Testis (tissue), 3 donors: Measurements from ENCODE around the gene CNTLN. TPM values are rescaled to one million over a fixed set of nuclear protein-coding genes. Genes with fewer than 3 reads are reported as not detected.

Source experiments
- DNase-seq: peaks from one replicate; pipeline ENCODE4 v3.0.0-alpha.2; 2019
- H3K27ac ChIP-seq, 2 donors: fragments of 200-600 bp; sonication (generic); one replicate each; pipeline ENCODE4 v1.5.1; 2019
- H3K27me3 ChIP-seq: fragments of 200-600 bp; sonication (generic); one replicate; pipeline ENCODE4 v1.5.1; 2019
- H3K36me3 ChIP-seq: fragments of 200-600 bp; sonication (generic); one replicate; pipeline ENCODE4 v1.5.1; 2017; ENCODE audit warnings: low read depth; ENCODE audit errors: missing control alignments
- H3K4me1 ChIP-seq: fragments of 200-600 bp; sonication (generic); one replicate; pipeline ENCODE4 v1.5.1; 2019
- H3K4me3 ChIP-seq, 2 donors: fragments of 200-600 bp; sonication (generic); one replicate each; pipeline ENCODE4 v1.5.1; 2017 to 2019
- H3K9me3 ChIP-seq: fragments of 200-600 bp; sonication (generic); one replicate; pipeline ENCODE4 v1.5.1; 2017
- CTCF ChIP-seq, 3 experiments: fragments of 450-650 bp in 2 of 3; fragments of 200-600 bp in 1 of 3; sonication (generic) in 1 of 3; IDR thresholded peaks; one replicate each; pipeline ENCODE4 v1.5.1; 2016 to 2019; ENCODE audit warnings: antibody characterized with exemption in 3 of 3, mild to moderate bottlenecking in 2 of 3, moderate library complexity in 1 of 3
- POLR2A ChIP-seq: fragments of 450-650 bp; IDR thresholded peaks from one replicate; pipeline ENCODE4 v1.6.1; 2017; ENCODE audit warnings: antibody characterized with exemption, mild to moderate bottlenecking, moderate library complexity
- WGBS, 2 donors: methylation state at CpG; one replicate each; pipeline ENCODE4 v1.1.5; 2018; 5-methylcytosine and 5-hydroxymethylcytosine counted together
- intact Hi-C: fragments of 100-400 bp; cut with DNase I; formaldehyde crosslinking; loops from one replicate; pipeline ENCODE4 v1.15.1; 2023; ENCODE audit warnings: low total_unique reads
- polyA plus RNA-seq: library from polyadenylated mRNA; stranded (reverse); fragments of 350-450 nt; fragmentation: Illumina TruSeq; extraction: RNeasy Lipid Tissue Mini Kit (QIAGEN cat#74804); gene quantifications from one replicate; pipeline ENCODE4 v1.2.3, GENCODE V29; 2014; ENCODE audit warnings: low read depth, low replicate concordance; ENCODE audit not compliant: insufficient read depth
- total RNA-seq, 2 donors: library from RNA; depleted of rRNA; stranded (reverse); fragments of >200 nt; gene quantifications; one replicate each; pipeline ENCODE4 v1.2.3, GENCODE V29; 2016

Gene CNTLN
- total and polyA plus RNA-seq, 3 donors from 2014 or later = 6.3 to 23.7 (median 19.9) TPM

DNA sequence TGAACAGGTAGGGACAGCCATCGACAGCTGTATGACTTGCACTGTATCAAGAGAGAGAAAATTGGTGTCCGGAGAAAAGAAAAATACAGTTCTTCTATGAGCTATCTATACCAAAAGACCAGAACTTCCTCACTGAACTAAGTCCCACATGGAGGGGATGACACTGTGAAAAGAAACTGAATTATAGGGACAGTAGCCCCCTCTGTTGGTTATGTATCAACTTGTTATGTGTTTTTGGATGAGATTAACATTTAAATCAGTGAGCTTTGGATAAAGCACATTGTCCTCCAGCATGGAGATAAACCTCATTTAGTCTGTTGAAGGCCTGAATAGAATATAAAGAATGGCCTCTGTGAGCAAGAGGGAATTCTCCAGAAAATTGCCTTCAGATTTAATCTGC is 267.5 kb downstream of the CNTLN start:
- DNase-seq = no peak

GRCh38 chr9:17403539-17403938 is 268.7 kb downstream of the CNTLN start:
- H3K9me3 ChIP-seq = no peaks in the 10 kb centered on the region
- no peak overlapping the region for H3K27ac ChIP-seq
- WGBS, 2 donors = 94 to 96% methylated on average over 6 of the region's 6 CpGs
- no peak overlapping the region for H3K4me3 ChIP-seq
- peaks cover 4% of the 10 kb centered on the region for H3K4me1 ChIP-seq
- no peaks in the 10 kb centered on the region for H3K27me3 ChIP-seq
- no peak for TF ChIP-seq POLR2A
- no peak for TF ChIP-seq CTCF (IDR thresholded peaks at IDR 0.05)
- no peak for DNase-seq
- no peaks in the 10 kb centered on the region for H3K36me3 ChIP-seq
- intact Hi-C loops = no loop called here

More for the DNA sequence above, 267.5 kb downstream of the CNTLN start:
- TF ChIP-seq CTCF (IDR thresholded peaks at IDR 0.05) = no peak
- no peak for TF ChIP-seq POLR2A
- Histone ChIP-seq H3K4me3 (no peak overlapping the region), H3K27ac (no peak overlapping the region), H3K4me1 (peaks cover 7% of the 10 kb centered on the region), H3K9me3 (no peaks in the 10 kb centered on the region), H3K27me3 (no peaks in the 10 kb centered on the region), H3K36me3 (no peaks in the 10 kb centered on the region)
- 95% methylated on average over 2 of the region's 2 CpGs for WGBS, 2 donors
- intact Hi-C loops = no loop called here

GRCh38 chr9:17414986-17415385 is 280.1 kb downstream of the CNTLN start:
- H3K27me3 ChIP-seq = no peaks in the 10 kb centered on the region
- TF ChIP-seq CTCF (IDR thresholded peaks at IDR 0.05) = no peak
- no peak for TF ChIP-seq POLR2A
- no peaks in the 10 kb centered on the region for H3K36me3 ChIP-seq
- no peaks in the 10 kb centered on the region for H3K4me1 ChIP-seq
- WGBS, 2 donors = 81 to 88% methylated on average over 3 of the region's 3 CpGs
- H3K27ac ChIP-seq = peak overlapping the region in 1 of 2 donors; percentile 50
- no peak overlapping the region for H3K4me3 ChIP-seq
- intact Hi-C loops = no loop called here
- no peaks in the 10 kb centered on the region for H3K9me3 ChIP-seq
- DNase-seq = no peak

DNA sequence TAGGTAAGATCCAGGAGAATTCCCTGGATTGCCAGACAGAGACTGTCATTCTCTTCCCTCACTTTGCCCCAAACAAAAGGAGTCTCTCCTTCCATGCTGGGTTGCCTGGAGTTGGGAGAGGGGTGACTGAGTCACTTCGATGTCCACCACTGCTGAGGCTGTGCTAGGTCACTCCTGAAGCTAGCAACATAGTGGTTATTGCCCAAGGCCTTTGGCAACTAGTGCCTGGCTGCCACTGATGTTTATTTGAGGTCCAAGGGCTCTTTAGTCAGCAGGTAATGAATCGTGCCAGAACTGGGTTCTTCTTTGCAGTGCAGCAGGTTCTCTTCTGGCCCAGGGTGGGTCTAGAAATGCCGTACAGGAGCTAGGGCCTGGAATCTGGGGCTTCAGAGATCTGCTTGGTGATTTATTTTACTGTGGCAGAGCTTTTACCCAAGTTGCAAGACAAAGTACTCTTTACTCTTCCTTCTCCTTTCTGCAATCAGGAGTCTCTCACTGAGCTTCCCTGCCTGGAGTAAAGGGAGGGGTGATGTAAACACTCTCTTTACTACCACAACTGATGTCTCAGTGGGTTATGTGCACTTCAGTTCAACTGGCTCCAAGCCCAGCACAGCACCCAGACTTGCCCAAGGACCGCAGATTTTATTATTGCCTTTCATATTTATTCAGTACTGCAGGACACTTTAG is 288.3 kb downstream of the CNTLN start:
- Histone ChIP-seq H3K9me3 (no peaks in the 10 kb centered on the region), H3K4me3 (no peak overlapping the region), H3K27me3 (no peaks in the 10 kb centered on the region), H3K36me3 (no peaks in the 10 kb centered on the region), H3K4me1 (no peaks in the 10 kb centered on the region), H3K27ac (no peak overlapping the region)
- intact Hi-C loops = no loop called here
- TF ChIP-seq POLR2A (no peak), CTCF (IDR thresholded peaks at IDR 0.05) (no peak)
- 94 to 99% methylated on average over 4 of the region's 4 CpGs for WGBS, 2 donors
- DNase-seq = no peak

GRCh38 chr9:17423681-17424011 is 288.8 kb downstream of the CNTLN start:
- TF ChIP-seq POLR2A (no peak), CTCF (IDR thresholded peaks at IDR 0.05) (no peak)
- no peak for DNase-seq
- no peaks in the 10 kb centered on the region for H3K4me1 ChIP-seq
- no peak overlapping the region for H3K4me3 ChIP-seq
- H3K27ac ChIP-seq = no peak overlapping the region
- no peaks in the 10 kb centered on the region for H3K27me3 ChIP-seq
- intact Hi-C loops = no loop called here
- H3K36me3 ChIP-seq = no peaks in the 10 kb centered on the region
- H3K9me3 ChIP-seq = no peaks in the 10 kb centered on the region
- 95 to 100% methylated on average over 4 of the region's 4 CpGs for WGBS, 2 donors
